Glutamatergic neuron (in vitro differentiated cells): ENCODE results near the gene MOV10L1. TPM values are rescaled to one million over a fixed set of nuclear protein-coding genes. Genes with fewer than 3 reads are reported as not detected.

Source experiments
- DNase-seq: peaks from one replicate; pipeline ENCODE4 v3.0.0; 2022
- H3K27ac Mint-ChIP-seq: one replicate; pipeline ENCODE4 v1.8.0; 2020; ENCODE audit warnings: mild to moderate bottlenecking, mixed read lengths, inconsistent platforms; ENCODE audit not compliant: unreplicated experiment
- H3K27me3 Mint-ChIP-seq: one replicate; pipeline ENCODE4 v1.8.0; 2020; ENCODE audit warnings: mild to moderate bottlenecking, moderate library complexity, mixed read lengths, inconsistent platforms; ENCODE audit not compliant: unreplicated experiment
- H3K36me3 Mint-ChIP-seq: one replicate; pipeline ENCODE4 v1.8.0; 2020; ENCODE audit warnings: mild to moderate bottlenecking, mixed read lengths, inconsistent platforms; ENCODE audit not compliant: unreplicated experiment
- H3K4me1 Mint-ChIP-seq: one replicate; pipeline ENCODE4 v1.8.0; 2020; ENCODE audit warnings: mild to moderate bottlenecking, low read depth, mixed read lengths, inconsistent platforms; ENCODE audit not compliant: unreplicated experiment
- H3K4me3 Mint-ChIP-seq: one replicate; pipeline ENCODE4 v1.8.0; 2020; ENCODE audit warnings: mild to moderate bottlenecking, mixed read lengths, inconsistent platforms; ENCODE audit not compliant: unreplicated experiment
- H3K9me3 Mint-ChIP-seq: one replicate; pipeline ENCODE4 v1.8.0; 2020; ENCODE audit warnings: mild to moderate bottlenecking, moderate library complexity, mixed read lengths, inconsistent platforms; ENCODE audit not compliant: unreplicated experiment
- total RNA-seq: library from RNA; stranded (reverse); fragmentation: NEBNext Ultra II Directional; extraction: Animal tissue kit (Norgen Biotek cat#: 25700); gene quantifications from one replicate; pipeline ENCODE4 v1.2.1, GENCODE V29; 2021; ENCODE audit not compliant: unreplicated experiment
- TF ChIP-seq, protein P1 (sequence below): fragments of 200-600 bp; sonication (generic); IDR thresholded peaks from one replicate; pipeline ENCODE4 v1.5.0; 2021; ENCODE audit not compliant: partially characterized antibody, unreplicated experiment

MOV10L1 gene
- total RNA-seq, 1 donor from 2014 or later = 0.34 TPM

DNA sequence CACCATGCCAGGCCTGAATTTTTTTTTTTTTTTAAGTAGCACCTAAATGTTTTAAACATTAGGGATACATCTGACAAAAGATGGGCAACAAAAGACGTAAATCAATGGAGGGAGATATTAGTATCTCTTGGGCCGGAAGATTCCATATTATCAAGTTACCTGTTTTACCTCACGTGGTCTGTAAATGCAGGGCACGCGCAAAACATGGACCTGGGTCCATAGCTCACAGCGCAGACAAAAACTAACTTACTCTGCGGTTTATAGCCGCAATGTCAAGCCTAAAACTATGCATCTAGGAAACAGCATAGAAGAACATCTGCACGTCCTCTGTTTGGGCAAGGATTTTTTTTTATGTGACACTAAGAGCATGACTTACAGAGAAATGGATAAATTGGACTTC lies 49.2 kb downstream of the MOV10L1 start:
- Mint-ChIP-seq H3K9me3 (no peaks in the 10 kb centered on the region), H3K27me3 (no peaks in the 10 kb centered on the region), H3K4me1 (no peaks in the 10 kb centered on the region), H3K36me3 (no peaks in the 10 kb centered on the region), H3K4me3 (no peak overlapping the region), H3K27ac (no peak overlapping the region)
- TF ChIP-seq, protein P1, sequence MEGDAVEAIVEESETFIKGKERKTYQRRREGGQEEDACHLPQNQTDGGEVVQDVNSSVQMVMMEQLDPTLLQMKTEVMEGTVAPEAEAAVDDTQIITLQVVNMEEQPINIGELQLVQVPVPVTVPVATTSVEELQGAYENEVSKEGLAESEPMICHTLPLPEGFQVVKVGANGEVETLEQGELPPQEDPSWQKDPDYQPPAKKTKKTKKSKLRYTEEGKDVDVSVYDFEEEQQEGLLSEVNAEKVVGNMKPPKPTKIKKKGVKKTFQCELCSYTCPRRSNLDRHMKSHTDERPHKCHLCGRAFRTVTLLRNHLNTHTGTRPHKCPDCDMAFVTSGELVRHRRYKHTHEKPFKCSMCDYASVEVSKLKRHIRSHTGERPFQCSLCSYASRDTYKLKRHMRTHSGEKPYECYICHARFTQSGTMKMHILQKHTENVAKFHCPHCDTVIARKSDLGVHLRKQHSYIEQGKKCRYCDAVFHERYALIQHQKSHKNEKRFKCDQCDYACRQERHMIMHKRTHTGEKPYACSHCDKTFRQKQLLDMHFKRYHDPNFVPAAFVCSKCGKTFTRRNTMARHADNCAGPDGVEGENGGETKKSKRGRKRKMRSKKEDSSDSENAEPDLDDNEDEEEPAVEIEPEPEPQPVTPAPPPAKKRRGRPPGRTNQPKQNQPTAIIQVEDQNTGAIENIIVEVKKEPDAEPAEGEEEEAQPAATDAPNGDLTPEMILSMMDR = no peak
- no peak for DNase-seq

DNA sequence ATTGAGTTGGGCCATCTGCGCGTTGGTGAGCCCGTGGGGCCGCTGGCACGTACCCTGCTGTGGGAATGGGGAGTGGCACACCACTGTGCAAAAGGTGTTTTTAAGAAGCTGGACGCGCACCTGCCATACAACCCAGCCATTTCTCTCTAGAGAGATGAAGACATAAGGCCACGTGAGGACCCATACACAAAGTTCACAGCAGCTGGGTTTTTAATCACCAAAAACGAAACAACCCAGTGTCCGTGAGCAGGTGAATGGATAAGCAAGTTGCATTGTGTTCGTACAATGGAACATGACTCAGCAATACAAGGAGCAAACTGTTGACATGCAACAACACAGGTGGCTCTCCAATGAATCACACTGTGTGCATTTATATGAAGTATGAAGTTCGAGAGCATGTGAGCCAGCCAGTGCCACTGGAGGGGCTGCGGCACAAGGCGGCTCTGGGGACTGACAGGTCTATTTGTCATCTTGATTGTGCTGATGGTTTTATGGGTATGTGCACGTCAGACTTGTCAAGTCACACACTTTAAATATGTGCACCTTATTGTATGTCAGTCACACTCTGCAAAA lies 50.1 kb downstream of the MOV10L1 start:
- TF ChIP-seq, protein P1 = no peak
- no peak overlapping the region for H3K27ac Mint-ChIP-seq
- H3K27me3 Mint-ChIP-seq = no peaks in the 10 kb centered on the region
- H3K9me3 Mint-ChIP-seq = no peaks in the 10 kb centered on the region
- H3K4me1 Mint-ChIP-seq = no peaks in the 10 kb centered on the region
- H3K36me3 Mint-ChIP-seq = no peaks in the 10 kb centered on the region
- DNase-seq = no peak
- H3K4me3 Mint-ChIP-seq = no peak overlapping the region

DNA sequence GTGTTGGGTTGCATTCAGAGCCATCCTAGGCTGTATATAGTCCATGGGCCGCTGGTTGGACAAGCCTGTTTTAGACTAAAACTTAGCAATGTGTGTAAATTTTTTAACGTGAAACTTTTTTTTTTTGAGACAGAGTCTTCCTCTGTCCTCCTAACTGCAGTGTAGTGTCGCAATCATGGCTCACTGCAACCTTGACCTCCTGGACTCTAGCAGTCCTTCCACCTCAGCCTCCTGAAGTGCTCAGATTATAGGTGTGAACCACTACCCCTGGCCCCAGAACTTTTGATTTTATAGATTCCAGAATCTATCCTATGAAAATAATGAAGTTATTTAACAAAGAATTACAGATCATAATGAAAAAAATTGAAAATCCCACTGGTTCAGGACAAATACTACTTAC lies 50.8 kb downstream of the MOV10L1 start:
- TF ChIP-seq, protein P1 = no peak
- Mint-ChIP-seq H3K27ac (no peak overlapping the region), H3K9me3 (no peaks in the 10 kb centered on the region), H3K4me1 (peaks cover 4% of the 10 kb centered on the region), H3K27me3 (peaks cover 2% of the 10 kb centered on the region), H3K36me3 (peaks cover 5% of the 10 kb centered on the region), H3K4me3 (no peak overlapping the region)
- no peak for DNase-seq

DNA sequence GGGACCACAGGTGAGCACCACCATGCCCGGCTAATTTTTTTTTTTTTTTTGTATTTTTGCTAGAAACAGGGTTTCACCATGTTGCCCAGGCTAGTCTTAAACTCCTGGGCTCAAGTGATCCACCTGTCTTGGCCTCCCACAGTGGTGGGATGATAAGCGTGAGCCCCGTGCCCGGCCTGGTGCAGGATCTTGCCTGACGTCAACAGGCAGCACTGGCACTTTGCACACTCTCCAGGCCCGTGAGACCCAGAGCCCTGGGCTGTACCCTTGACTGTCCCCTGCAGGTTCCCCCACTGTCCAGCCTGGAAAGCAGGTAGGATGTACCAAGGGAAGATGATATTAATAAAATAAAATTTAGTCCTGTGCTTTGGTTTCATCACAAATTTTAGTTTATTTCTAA lies 51.7 kb downstream of the MOV10L1 start:
- Mint-ChIP-seq H3K27ac (no peak overlapping the region), H3K27me3 (peaks cover 2% of the 10 kb centered on the region), H3K36me3 (peaks cover 5% of the 10 kb centered on the region), H3K4me3 (no peak overlapping the region), H3K9me3 (no peaks in the 10 kb centered on the region), H3K4me1 (peaks cover 6% of the 10 kb centered on the region)
- no peak for DNase-seq
- TF ChIP-seq, protein P1 = no peak

DNA sequence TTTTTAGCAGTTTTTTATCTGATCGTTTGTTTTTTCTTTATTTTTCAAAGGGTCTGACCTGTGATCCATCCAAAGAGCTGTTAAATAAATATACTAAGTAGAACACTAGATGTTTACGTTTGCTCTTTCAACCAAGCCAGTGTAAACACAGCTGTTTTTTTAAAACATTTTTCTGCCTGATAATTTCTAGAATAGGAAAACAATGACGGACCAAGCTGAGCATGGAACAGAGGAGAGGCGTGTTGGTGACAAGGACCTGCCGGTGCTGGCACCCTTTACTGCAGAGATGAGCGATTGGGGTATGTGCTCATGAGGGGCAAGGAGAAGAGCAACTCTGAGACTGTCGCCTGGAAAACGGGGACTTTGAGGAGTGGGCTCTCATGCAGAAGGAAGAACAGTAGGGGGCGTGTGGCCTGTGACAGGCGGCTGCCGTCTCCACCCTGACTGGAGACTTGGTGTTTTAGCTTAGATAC lies 52.1 kb downstream of the MOV10L1 start:
- Mint-ChIP-seq H3K4me3 (no peak overlapping the region), H3K27me3 (peaks cover 2% of the 10 kb centered on the region), H3K4me1 (peaks cover 9% of the 10 kb centered on the region), H3K36me3 (peaks cover 5% of the 10 kb centered on the region), H3K9me3 (no peaks in the 10 kb centered on the region), H3K27ac (no peak overlapping the region)
- DNase-seq = peak; percentile 49
- TF ChIP-seq, protein P1 = peak; percentile 28
